ENCODE data around the gene SLC25A2. TPM values are rescaled to one million over a fixed set of nuclear protein-coding genes. Genes with fewer than 3 reads are reported as not detected.
"Not testable (repeated sequence)": the region's sequence is repeated elsewhere in the genome, so short reads cannot be mapped to it uniquely, and the experiment has no call there.

The SLC25A2 gene
- total RNA-seq, 1 donor from 2014 or later, result 0.52 TPM

DNA sequence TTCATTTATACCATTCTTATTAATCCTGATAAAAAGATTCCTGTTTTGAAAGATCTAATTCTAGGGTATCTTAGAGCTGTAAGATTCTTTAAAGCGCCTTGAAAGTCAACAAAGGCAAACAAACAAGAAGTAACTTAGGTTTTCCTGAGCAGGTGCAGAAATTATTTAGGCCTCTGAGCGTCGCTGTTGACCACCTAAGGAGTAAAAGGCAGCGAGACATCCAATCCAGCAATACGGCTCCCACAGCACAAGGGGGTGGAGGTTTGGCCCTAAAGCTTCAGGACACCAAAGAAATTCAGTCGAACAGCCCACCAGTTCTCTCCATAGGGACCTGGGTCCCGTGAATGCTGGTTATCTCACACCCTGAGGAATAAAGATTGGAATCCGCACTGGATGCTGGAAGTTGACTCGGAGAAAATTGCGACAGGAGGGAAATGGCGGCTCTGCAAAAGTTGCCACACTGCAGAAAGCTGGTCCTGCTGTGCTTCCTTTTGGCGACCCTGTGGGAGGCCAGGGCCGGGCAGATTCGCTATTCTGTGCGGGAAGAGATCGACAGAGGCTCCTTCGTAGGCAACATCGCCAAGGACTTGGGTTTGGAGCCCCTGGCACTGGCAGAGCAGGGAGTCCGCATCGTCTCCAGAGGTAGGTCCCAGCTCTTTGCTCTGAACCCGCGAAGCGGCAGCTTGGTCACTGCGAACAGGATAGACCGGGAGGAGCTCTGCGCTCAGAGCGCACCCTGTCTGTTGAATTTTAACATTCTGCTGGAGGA, 34.9 kb upstream of the SLC25A2 start, which contains the start of gene PCDHGA2:
Gene PCDHGA2, plus strand, starts transcription at position 223 of the 769 bp plus-strand sequence.
- peak within 1 kb of the TSS; percentile 60 for H3K27ac ChIP-seq (ENCODE audit: low read depth, low read length)

DNA sequence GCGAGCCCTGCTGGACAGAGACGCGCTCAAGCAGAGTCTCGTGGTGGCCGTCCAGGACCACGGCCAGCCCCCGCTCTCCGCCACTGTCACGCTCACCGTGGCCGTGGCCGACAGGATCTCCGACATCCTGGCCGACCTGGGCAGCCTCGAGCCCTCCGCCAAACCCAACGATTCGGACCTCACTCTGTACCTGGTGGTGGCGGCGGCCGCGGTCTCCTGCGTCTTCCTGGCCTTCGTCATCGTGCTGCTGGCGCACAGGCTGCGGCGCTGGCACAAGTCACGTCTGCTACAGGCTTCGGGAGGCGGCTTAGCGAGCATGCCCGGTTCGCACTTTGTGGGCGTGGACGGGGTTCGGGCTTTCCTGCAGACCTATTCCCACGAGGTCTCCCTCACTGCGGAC, 28.7 kb upstream of the SLC25A2 start:
- not testable (repeated sequence) for H3K4me3 ChIP-seq (ENCODE audit: low read length in 3 of 3); H3K27ac ChIP-seq (ENCODE audit: low read depth, low read length); H3K36me3 ChIP-seq (ENCODE audit: control insufficient read depth in 3 of 3, insufficient read depth in 3 of 3, low read length in 3 of 3); H3K27me3 ChIP-seq (ENCODE audit: control insufficient read depth in 3 of 3, insufficient read depth in 3 of 3, low read length in 3 of 3); H3K9ac ChIP-seq (ENCODE audit: low read depth in 1 of 3, low read length in 3 of 3)
- Histone ChIP-seq H3K9me3 (ENCODE audit: control insufficient read depth in 3 of 3, low read length in 3 of 3) (peaks cover 0 to 27% (median 6%) of the 10 kb centered on the region in 3 donors), H3K4me1 (ENCODE audit: control insufficient read depth in 3 of 3, insufficient read depth in 3 of 3, low read length in 3 of 3) (peaks cover 0 to 16% (median 0%) of the 10 kb centered on the region in 3 donors)

More for the DNA sequence above, 34.9 kb upstream of the SLC25A2 start, which contains the start of gene PCDHGA2:
- Histone ChIP-seq H3K36me3 (ENCODE audit: control insufficient read depth in 3 of 3, insufficient read depth in 3 of 3, low read length in 3 of 3) (no peaks in the 10 kb centered on the region), H3K9ac (ENCODE audit: low read depth in 1 of 3, low read length in 3 of 3) (peak within 1 kb of the TSS in 2 of 3 donors; percentile 61 to 64), H3K9me3 (ENCODE audit: control insufficient read depth in 3 of 3, low read length in 3 of 3) (peaks cover 4 to 34% (median 18%) of the 10 kb centered on the region in 3 donors), H3K4me3 (ENCODE audit: low read length in 3 of 3) (peak within 1 kb of the TSS; percentile 48 to 74 (median 74)), H3K4me1 (ENCODE audit: control insufficient read depth in 3 of 3, insufficient read depth in 3 of 3, low read length in 3 of 3) (no peaks in the 10 kb centered on the region), H3K27me3 (ENCODE audit: control insufficient read depth in 3 of 3, insufficient read depth in 3 of 3, low read length in 3 of 3) (peaks cover 0 to 9% (median 3%) of the 10 kb centered on the region in 3 donors)

GRCh38 chr5:141330299-141331080, 26.6 kb upstream of the SLC25A2 start, which contains the start of gene PCDHGA1:
PCDHGA1 (plus strand) TSS chr5:141330514.
- peaks cover 0 to 3% (median 2%) of the 10 kb centered on the region in 3 donors for H3K27me3 ChIP-seq (ENCODE audit: control insufficient read depth in 3 of 3, insufficient read depth in 3 of 3, low read length in 3 of 3)
- peaks cover 0 to 7% (median 2%) of the 10 kb centered on the region in 3 donors for H3K36me3 ChIP-seq (ENCODE audit: control insufficient read depth in 3 of 3, insufficient read depth in 3 of 3, low read length in 3 of 3)
- H3K9me3 ChIP-seq (ENCODE audit: control insufficient read depth in 3 of 3, low read length in 3 of 3), result peaks cover 0 to 21% (median 6%) of the 10 kb centered on the region in 3 donors
- H3K27ac ChIP-seq (ENCODE audit: low read depth, low read length), result peak within 1 kb of the TSS; percentile 37
- H3K4me1 ChIP-seq (ENCODE audit: control insufficient read depth in 3 of 3, insufficient read depth in 3 of 3, low read length in 3 of 3), result peaks cover 0 to 20% (median 0%) of the 10 kb centered on the region in 3 donors
- H3K9ac ChIP-seq (ENCODE audit: low read depth in 1 of 3, low read length in 3 of 3), result peak within 1 kb of the TSS in 1 of 3 donors; percentile 69
- H3K4me3 ChIP-seq (ENCODE audit: low read length in 3 of 3), result peak within 1 kb of the TSS; percentile 37 to 52 (median 40)

DNA sequence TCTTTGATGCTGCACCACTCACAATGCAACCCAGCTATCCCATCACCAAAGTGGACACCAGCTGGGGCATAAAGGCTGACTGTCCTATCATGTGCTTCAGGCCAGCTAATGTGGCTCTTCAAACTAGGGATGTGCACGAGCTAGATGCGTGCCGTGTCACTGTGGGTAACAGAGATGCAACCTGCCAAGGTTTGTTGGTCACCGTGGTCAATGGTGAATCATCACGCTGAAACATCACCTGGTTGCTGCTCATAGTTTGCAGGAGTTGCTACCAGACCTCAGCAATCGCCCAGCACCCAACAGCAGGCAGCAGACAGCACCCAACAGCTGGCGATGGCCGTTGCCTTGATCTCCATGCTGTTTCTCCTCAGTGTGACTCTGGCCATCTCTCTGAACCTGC, 24.4 kb upstream of the SLC25A2 start:
- H3K27me3 ChIP-seq (ENCODE audit: control insufficient read depth in 3 of 3, insufficient read depth in 3 of 3, low read length in 3 of 3), result peaks cover 0 to 3% (median 0%) of the 10 kb centered on the region in 3 donors
- H3K9me3 ChIP-seq (ENCODE audit: control insufficient read depth in 3 of 3, low read length in 3 of 3), result peaks cover 0 to 26% (median 6%) of the 10 kb centered on the region in 3 donors
- no peak overlapping the region for H3K9ac ChIP-seq (ENCODE audit: low read depth in 1 of 3, low read length in 3 of 3)
- peak overlapping the region in 2 of 3 donors; percentile 17 to 32 for H3K4me3 ChIP-seq (ENCODE audit: low read length in 3 of 3)
- H3K36me3 ChIP-seq (ENCODE audit: control insufficient read depth in 3 of 3, insufficient read depth in 3 of 3, low read length in 3 of 3), result peaks cover 0 to 7% (median 2%) of the 10 kb centered on the region in 3 donors
- H3K4me1 ChIP-seq (ENCODE audit: control insufficient read depth in 3 of 3, insufficient read depth in 3 of 3, low read length in 3 of 3), result peaks cover 0 to 20% (median 0%) of the 10 kb centered on the region in 3 donors
- H3K27ac ChIP-seq (ENCODE audit: low read depth, low read length), result no peak overlapping the region

- H3K27me3 ChIP-seq (ENCODE audit: control insufficient read depth in 3 of 3, insufficient read depth in 3 of 3, low read length in 3 of 3), result peaks cover 0 to 3% (median 0%) of the 10 kb centered on the region in 3 donors
- peak overlapping the region; percentile 56 to 80 (median 77) for H3K4me3 ChIP-seq (ENCODE audit: low read length in 3 of 3)
- H3K9ac ChIP-seq (ENCODE audit: low read depth in 1 of 3, low read length in 3 of 3), result peak overlapping the region; percentile 67 to 80 (median 76)
- H3K4me1 ChIP-seq (ENCODE audit: control insufficient read depth in 3 of 3, insufficient read depth in 3 of 3, low read length in 3 of 3), result peaks cover 0 to 21% (median 2%) of the 10 kb centered on the region in 3 donors
- H3K36me3 ChIP-seq (ENCODE audit: control insufficient read depth in 3 of 3, insufficient read depth in 3 of 3, low read length in 3 of 3), result peaks cover 0 to 7% (median 2%) of the 10 kb centered on the region in 3 donors
- peak overlapping the region; percentile 71 for H3K27ac ChIP-seq (ENCODE audit: low read depth, low read length)
- peaks cover 0 to 22% (median 6%) of the 10 kb centered on the region in 3 donors for H3K9me3 ChIP-seq (ENCODE audit: control insufficient read depth in 3 of 3, low read length in 3 of 3)
These were observed 22.4 kb upstream of the SLC25A2 start for GRCh38 chr5:141326088-141326854.

DNA sequence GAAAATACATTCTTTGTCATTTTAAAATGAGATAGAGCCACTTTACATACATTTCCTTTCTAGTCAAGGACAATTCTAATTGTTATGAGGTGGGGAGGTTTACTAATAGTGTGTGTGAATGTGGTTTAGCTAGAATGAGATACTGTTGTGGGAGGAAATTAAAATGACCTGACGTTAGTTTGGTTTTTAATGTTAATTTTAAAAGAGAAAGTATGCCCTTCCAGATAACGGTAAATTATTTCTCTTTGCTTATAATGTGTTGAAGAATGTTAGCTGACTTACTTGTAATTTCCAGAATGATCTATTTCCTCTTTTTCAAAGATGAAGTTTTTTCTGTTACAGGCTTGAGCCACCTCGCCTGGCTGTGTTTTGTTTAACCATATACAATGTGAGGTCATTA, 18.4 kb upstream of the SLC25A2 start:
- Histone ChIP-seq H3K4me1 (ENCODE audit: control insufficient read depth in 3 of 3, insufficient read depth in 3 of 3, low read length in 3 of 3) (peaks cover 4 to 32% (median 14%) of the 10 kb centered on the region in 3 donors), H3K27me3 (ENCODE audit: control insufficient read depth in 3 of 3, insufficient read depth in 3 of 3, low read length in 3 of 3) (no peaks in the 10 kb centered on the region), H3K36me3 (ENCODE audit: control insufficient read depth in 3 of 3, insufficient read depth in 3 of 3, low read length in 3 of 3) (peaks cover 8 to 20% (median 14%) of the 10 kb centered on the region in 3 donors), H3K9ac (ENCODE audit: low read depth in 1 of 3, low read length in 3 of 3) (no peak overlapping the region), H3K27ac (ENCODE audit: low read depth, low read length) (no peak overlapping the region), H3K4me3 (ENCODE audit: low read length in 3 of 3) (no peak overlapping the region), H3K9me3 (ENCODE audit: control insufficient read depth in 3 of 3, low read length in 3 of 3) (peaks cover 2 to 20% (median 7%) of the 10 kb centered on the region in 3 donors)

- peaks cover 15 to 27% (median 19%) of the 10 kb centered on the region in 3 donors for H3K36me3 ChIP-seq (ENCODE audit: control insufficient read depth in 3 of 3, insufficient read depth in 3 of 3, low read length in 3 of 3)
- H3K4me1 ChIP-seq (ENCODE audit: control insufficient read depth in 3 of 3, insufficient read depth in 3 of 3, low read length in 3 of 3), result peaks cover 4 to 28% (median 14%) of the 10 kb centered on the region in 3 donors
- H3K4me3 ChIP-seq (ENCODE audit: low read length in 3 of 3), result peak within 1 kb of the TSS; percentile 93 to 99 (median 96)
- H3K9ac ChIP-seq (ENCODE audit: low read depth in 1 of 3, low read length in 3 of 3), result peak within 1 kb of the TSS; percentile 95 to 99 (median 97)
- H3K9me3 ChIP-seq (ENCODE audit: control insufficient read depth in 3 of 3, low read length in 3 of 3), result peaks cover 2 to 20% (median 7%) of the 10 kb centered on the region in 3 donors
- H3K27me3 ChIP-seq (ENCODE audit: control insufficient read depth in 3 of 3, insufficient read depth in 3 of 3, low read length in 3 of 3), result no peaks in the 10 kb centered on the region
- H3K27ac ChIP-seq (ENCODE audit: low read depth, low read length), result peak within 1 kb of the TSS; percentile 98
These were observed 16.6 kb upstream of the SLC25A2 start, which contains the start of gene TAF7 for GRCh38 chr5:141320225-141321169. TAF7 (minus strand) TSS chr5:141320784; CDS start chr5:141320044, 740 bp downstream.

- peak overlapping the region; percentile 98 for H3K27ac ChIP-seq (ENCODE audit: low read depth, low read length)
- peak overlapping the region; percentile 93 to 99 (median 96) for H3K4me3 ChIP-seq (ENCODE audit: low read length in 3 of 3)
- H3K36me3 ChIP-seq (ENCODE audit: control insufficient read depth in 3 of 3, insufficient read depth in 3 of 3, low read length in 3 of 3), result peaks cover 15 to 27% (median 19%) of the 10 kb centered on the region in 3 donors
- H3K27me3 ChIP-seq (ENCODE audit: control insufficient read depth in 3 of 3, insufficient read depth in 3 of 3, low read length in 3 of 3), result no peaks in the 10 kb centered on the region
- H3K9me3 ChIP-seq (ENCODE audit: control insufficient read depth in 3 of 3, low read length in 3 of 3), result peaks cover 2 to 23% (median 8%) of the 10 kb centered on the region in 3 donors
- peaks cover 4 to 28% (median 14%) of the 10 kb centered on the region in 3 donors for H3K4me1 ChIP-seq (ENCODE audit: control insufficient read depth in 3 of 3, insufficient read depth in 3 of 3, low read length in 3 of 3)
- peak overlapping the region in 2 of 3 donors; percentile 95 to 97 for H3K9ac ChIP-seq (ENCODE audit: low read depth in 1 of 3, low read length in 3 of 3)
These were observed 15.8 kb upstream of the SLC25A2 start for GRCh38 chr5:141319699-141320098.

Measured in skeletal muscle tissue (tissue), 4 donors.